PC-3 (cell line): Measurements from ENCODE around the gene EXOC4. TPM values are rescaled to one million over a fixed set of nuclear protein-coding genes. Genes with fewer than 3 reads are reported as not detected.

ENCODE experiments used
- ATAC-seq: fragments of 200-7000 bp; cut with Tn5 transposase; 2 replicates; pipeline ENCODE4 v1.9.1; 2020; ENCODE audit warnings: mild to moderate bottlenecking, moderate library complexity
- BruUV-seq: library from RNA; stranded (reverse); fragments of 400-500 nt; replicated peaks from 2 replicates; lab custom pipeline; 2021; lab: Mats Ljungman, UMichigan
- CTCF ChIA-PET: fragments of 300-600 bp; sonication (Branson Sonifier 250); formaldehyde crosslinking; loops from one replicate; lab custom pipeline; 2022; ENCODE audit warnings: antibody characterized with exemption; lab: Charles Lee
- POLR2A ChIA-PET: fragments of 300-600 bp; sonication (Branson Sonifier 250); formaldehyde crosslinking; loops from one replicate; lab custom pipeline; 2022; ENCODE audit warnings: antibody characterized with exemption; ENCODE audit not compliant: unreplicated experiment; lab: Charles Lee
- DNase-seq: peaks from one replicate; pipeline ENCODE4 v3.0.0-alpha.2; 2015
- H2AFZ ChIP-seq: fragments of 300-600 bp; sonication (generic); 2 replicates; pipeline ENCODE4 v1.6.0; 2016; ENCODE audit warnings: antibody characterized with exemption, low read length
- H3F3A ChIP-seq: fragments of 300-600 bp; sonication (generic); one replicate; pipeline ENCODE4 v1.6.0; 2017; ENCODE audit warnings: antibody characterized with exemption, low read length, control low read depth, mild to moderate bottlenecking; ENCODE audit not compliant: unreplicated experiment
- H3K27ac ChIP-seq: fragments of 300-600 bp; sonication (generic); 2 replicates; pipeline ENCODE4 v1.5.1; 2016; ENCODE audit warnings: mild to moderate bottlenecking, low read length
- H3K27me3 ChIP-seq: fragments of 300-600 bp; sonication (generic); 2 replicates; pipeline ENCODE4 v1.6.1; 2016; ENCODE audit warnings: low read length, mixed read lengths
- H3K36me3 ChIP-seq: fragments of 300-600 bp; sonication (generic); 2 replicates; pipeline ENCODE4 v1.6.1; 2016; ENCODE audit warnings: low read depth, mixed run types, low read length, mixed read lengths
- H3K4me1 ChIP-seq: fragments of 300-600 bp; sonication (generic); 2 replicates; pipeline ENCODE4 v1.5.1; 2016; ENCODE audit warnings: low read length; ENCODE audit not compliant: insufficient read depth
- H3K4me2 ChIP-seq: fragments of 300-600 bp; sonication (generic); 2 replicates; pipeline ENCODE4 v1.6.0; 2016; ENCODE audit warnings: low read length
- H3K4me3 ChIP-seq: fragments of 300-600 bp; sonication (generic); 2 replicates; pipeline ENCODE4 v1.5.1; 2016; ENCODE audit warnings: mild to moderate bottlenecking, low read length, mixed read lengths
- H3K79me2 ChIP-seq: fragments of 300-600 bp; sonication (generic); 2 replicates; pipeline ENCODE4 v1.6.1; 2017; ENCODE audit warnings: low read length, mixed read lengths
- H3K9ac ChIP-seq: fragments of 300-600 bp; sonication (generic); 2 replicates; pipeline ENCODE4 v1.6.0; 2016; ENCODE audit warnings: mild to moderate bottlenecking, low read length
- H3K9me2 ChIP-seq: fragments of 300-600 bp; sonication (generic); replicated peaks from 2 replicates; pipeline ENCODE4 v1.6.1; 2016; ENCODE audit warnings: mixed run types, low read length, mixed read lengths
- H3K9me3 ChIP-seq: fragments of 300-600 bp; sonication (generic); 2 replicates; pipeline ENCODE4 v1.6.1; 2016; ENCODE audit warnings: low read length, mixed read lengths
- H4K20me1 ChIP-seq: fragments of 300-600 bp; sonication (generic); 2 replicates; pipeline ENCODE4 v1.6.1; 2016; ENCODE audit warnings: low read length, mixed read lengths
- EZH2 ChIP-seq: fragments of 300-600 bp; sonication (generic); IDR thresholded peaks from one replicate; pipeline ENCODE4 v1.6.1; 2017; ENCODE audit warnings: antibody characterized with exemption, mild to moderate bottlenecking, low read length; ENCODE audit not compliant: unreplicated experiment
- EZH2phosphoT487 ChIP-seq: fragments of 300-600 bp; sonication (generic); IDR thresholded peaks from 2 replicates; pipeline ENCODE4 v1.6.1; 2018; ENCODE audit warnings: mild to moderate bottlenecking, antibody characterized with exemption, low read length, borderline replicate concordance
- intact Hi-C: fragments of 100-400 bp; cut with micrococcal nuclease; formaldehyde crosslinking; loops from 2 replicates; pipeline ENCODE4 v1.9.0; 2023
- total RNA-seq: library from RNA; depleted of rRNA; stranded (reverse); fragments of >200 nt; gene quantifications from 2 replicates; pipeline ENCODE4 v1.2.3, GENCODE V29; 2014
- TF ChIP-seq, protein P1 (sequence below): fragments of 300-600 bp; sonication (generic); conservative IDR thresholded peaks from 2 replicates; pipeline ENCODE4 v1.5.1; 2017; ENCODE audit warnings: antibody characterized with exemption, low read depth, mild to moderate bottlenecking, low read length

Gene EXOC4
- total RNA-seq, 1 experiment from 2014 or later, result 43.5 TPM

- BruUV-seq, result no TSS peak
These were observed 781.8 kb downstream of the EXOC4 start for GRCh38 chr7:134034652-134035051.

GRCh38 chr7:134037991-134038390 is 785.1 kb downstream of the EXOC4 start:
- no peak for TF ChIP-seq EZH2phosphoT487
- TF ChIP-seq EZH2, result no peak
- TF ChIP-seq, protein P1, sequence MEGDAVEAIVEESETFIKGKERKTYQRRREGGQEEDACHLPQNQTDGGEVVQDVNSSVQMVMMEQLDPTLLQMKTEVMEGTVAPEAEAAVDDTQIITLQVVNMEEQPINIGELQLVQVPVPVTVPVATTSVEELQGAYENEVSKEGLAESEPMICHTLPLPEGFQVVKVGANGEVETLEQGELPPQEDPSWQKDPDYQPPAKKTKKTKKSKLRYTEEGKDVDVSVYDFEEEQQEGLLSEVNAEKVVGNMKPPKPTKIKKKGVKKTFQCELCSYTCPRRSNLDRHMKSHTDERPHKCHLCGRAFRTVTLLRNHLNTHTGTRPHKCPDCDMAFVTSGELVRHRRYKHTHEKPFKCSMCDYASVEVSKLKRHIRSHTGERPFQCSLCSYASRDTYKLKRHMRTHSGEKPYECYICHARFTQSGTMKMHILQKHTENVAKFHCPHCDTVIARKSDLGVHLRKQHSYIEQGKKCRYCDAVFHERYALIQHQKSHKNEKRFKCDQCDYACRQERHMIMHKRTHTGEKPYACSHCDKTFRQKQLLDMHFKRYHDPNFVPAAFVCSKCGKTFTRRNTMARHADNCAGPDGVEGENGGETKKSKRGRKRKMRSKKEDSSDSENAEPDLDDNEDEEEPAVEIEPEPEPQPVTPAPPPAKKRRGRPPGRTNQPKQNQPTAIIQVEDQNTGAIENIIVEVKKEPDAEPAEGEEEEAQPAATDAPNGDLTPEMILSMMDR, result no peak

More at GRCh38 chr7:134034652-134035051, 781.8 kb downstream of the EXOC4 start:
- Histone ChIP-seq H3K79me2 (no peaks in the 10 kb centered on the region), H4K20me1 (no peaks in the 10 kb centered on the region), H3K27ac (peak overlapping the region; percentile 95), H3K4me3 (no peak overlapping the region), H3K27me3 (no peaks in the 10 kb centered on the region), H3K4me2 (0 out of 2 replicates have a peak overlapping the region, but pooled peaks have one; percentile 23), H3K36me3 (no peaks in the 10 kb centered on the region), H3K9ac (peak overlapping the region; percentile 59), H3K9me3 (no peaks in the 10 kb centered on the region), H3K9me2 (no peaks in the 10 kb centered on the region), H2AFZ (no peak overlapping the region), H3F3A (no peaks in the 10 kb centered on the region), H3K4me1 (peaks cover 17% of the 10 kb centered on the region)
- ATAC-seq, result peak; percentile 97
- no peak for TF ChIP-seq EZH2phosphoT487
- TF ChIP-seq, protein P1, result no peak
- no peak for TF ChIP-seq EZH2
- intact Hi-C loops, result loop anchor here (5.0 to 10.0 kb wide), 4 partner anchors 108 to 388 kb away; partner anchors contain the start of gene SLC35B4
- POLR2A ChIA-PET, result interaction anchor here (0.6 to 0.7 kb wide), 2 partner anchors 282 to 424 kb away, joined by 3 to 5 read pairs; partner anchors contain the start of gene SLC35B4
- DNase-seq, result peak; percentile 84
- CTCF ChIA-PET, result interaction anchor here (0.6 to 1.0 kb wide), 3 partner anchors 24 to 393 kb away, joined by 6 to 7 read pairs (median 6); no protein-coding TSS in a partner anchor

DNA sequence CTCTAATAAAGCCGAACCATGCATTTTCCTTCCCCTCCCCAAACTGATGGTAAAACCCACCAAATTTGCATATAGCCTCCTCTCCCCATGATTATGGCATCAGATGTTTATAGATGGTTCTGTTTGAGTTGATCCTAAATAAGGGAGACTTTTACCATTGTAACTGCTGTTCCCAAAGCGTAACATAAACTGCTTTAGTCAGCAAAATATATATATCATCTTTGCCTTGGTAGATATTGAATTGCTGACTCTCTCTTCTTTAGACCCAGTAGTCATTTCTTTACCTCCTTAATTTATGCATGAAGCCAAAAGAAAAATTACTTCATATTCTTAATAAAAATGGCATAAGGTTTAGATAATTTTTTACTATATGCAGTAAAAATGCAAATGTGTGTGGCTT is 788.1 kb downstream of the EXOC4 start:
- H3K27ac ChIP-seq, result no peak overlapping the region
- no peak overlapping the region for H2AFZ ChIP-seq
- no peaks in the 10 kb centered on the region for H3K9me2 ChIP-seq
- no peaks in the 10 kb centered on the region for H3K9me3 ChIP-seq
- intact Hi-C loops, result no loop called here
- H3K4me3 ChIP-seq, result no peak overlapping the region
- DNase-seq (no peak), ATAC-seq (no peak)
- no peak overlapping the region for H3K4me2 ChIP-seq
- H4K20me1 ChIP-seq, result no peaks in the 10 kb centered on the region
- POLR2A ChIA-PET, result no interaction called here
- no peaks in the 10 kb centered on the region for H3K27me3 ChIP-seq
- TF ChIP-seq, protein P1, result no peak
- TF ChIP-seq EZH2, result no peak
- TF ChIP-seq EZH2phosphoT487, result no peak
- no TSS peak for BruUV-seq
- H3K9ac ChIP-seq, result no peak overlapping the region
- CTCF ChIA-PET, result no interaction called here
- H3F3A ChIP-seq, result no peaks in the 10 kb centered on the region
- H3K79me2 ChIP-seq, result no peaks in the 10 kb centered on the region
- H3K4me1 ChIP-seq, result no peaks in the 10 kb centered on the region
- H3K36me3 ChIP-seq, result no peaks in the 10 kb centered on the region

More at GRCh38 chr7:134037991-134038390, 785.1 kb downstream of the EXOC4 start:
- intact Hi-C loops, result loop anchor here (10.0 kb wide), 1 partner anchor 217 kb away; no protein-coding TSS in a partner anchor
- DNase-seq (no peak), ATAC-seq (no peak)
- no peaks in the 10 kb centered on the region for H3K9me2 ChIP-seq
- BruUV-seq, result no TSS peak
- no peaks in the 10 kb centered on the region for H3K79me2 ChIP-seq
- peaks cover 17% of the 10 kb centered on the region for H3K4me1 ChIP-seq
- no peak overlapping the region for H3K4me3 ChIP-seq
- no peak overlapping the region for H3K27ac ChIP-seq
- no peak overlapping the region for H3K9ac ChIP-seq
- H3K9me3 ChIP-seq, result no peaks in the 10 kb centered on the region
- no peaks in the 10 kb centered on the region for H3F3A ChIP-seq
- H3K36me3 ChIP-seq, result no peaks in the 10 kb centered on the region
- ChIA-PET CTCF (no interaction called here), POLR2A (no interaction called here)
- no peak overlapping the region for H2AFZ ChIP-seq
- H3K4me2 ChIP-seq, result no peak overlapping the region
- no peaks in the 10 kb centered on the region for H4K20me1 ChIP-seq
- no peaks in the 10 kb centered on the region for H3K27me3 ChIP-seq
